Measurements from ENCODE around the gene PAX3.

DNA sequence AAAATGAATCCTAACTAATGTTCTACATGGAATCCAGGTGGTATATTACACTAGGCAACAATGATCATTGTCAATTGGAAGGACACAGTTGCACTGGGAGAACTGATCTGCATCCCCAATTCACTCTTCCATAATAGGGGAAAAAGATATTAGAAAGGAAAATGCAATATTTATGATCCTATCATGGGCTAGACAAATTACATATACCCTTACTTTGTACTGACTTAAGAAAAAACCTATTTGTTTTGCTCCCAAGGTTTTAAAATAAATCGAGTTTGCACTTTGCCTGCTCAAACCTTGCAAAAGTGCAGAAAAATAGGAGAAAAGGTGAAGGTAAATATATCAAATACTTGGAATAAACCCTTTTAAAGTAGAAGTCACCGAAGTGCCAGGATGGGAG lies 11.0 kb upstream of the PAX3 start:
- TF ChIP-seq, protein P1, sequence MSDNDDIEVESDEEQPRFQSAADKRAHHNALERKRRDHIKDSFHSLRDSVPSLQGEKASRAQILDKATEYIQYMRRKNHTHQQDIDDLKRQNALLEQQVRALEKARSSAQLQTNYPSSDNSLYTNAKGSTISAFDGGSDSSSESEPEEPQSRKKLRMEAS (IDR thresholded peaks at IDR 0.05): no peak
- no peak for TF ChIP-seq POLR2AphosphoS5 (IDR thresholded peaks at IDR 0.05; ENCODE audit: low read depth, low read length)
- TF ChIP-seq EZH2 (IDR thresholded peaks at IDR 0.05): no peak
- TF ChIP-seq, protein P2, sequence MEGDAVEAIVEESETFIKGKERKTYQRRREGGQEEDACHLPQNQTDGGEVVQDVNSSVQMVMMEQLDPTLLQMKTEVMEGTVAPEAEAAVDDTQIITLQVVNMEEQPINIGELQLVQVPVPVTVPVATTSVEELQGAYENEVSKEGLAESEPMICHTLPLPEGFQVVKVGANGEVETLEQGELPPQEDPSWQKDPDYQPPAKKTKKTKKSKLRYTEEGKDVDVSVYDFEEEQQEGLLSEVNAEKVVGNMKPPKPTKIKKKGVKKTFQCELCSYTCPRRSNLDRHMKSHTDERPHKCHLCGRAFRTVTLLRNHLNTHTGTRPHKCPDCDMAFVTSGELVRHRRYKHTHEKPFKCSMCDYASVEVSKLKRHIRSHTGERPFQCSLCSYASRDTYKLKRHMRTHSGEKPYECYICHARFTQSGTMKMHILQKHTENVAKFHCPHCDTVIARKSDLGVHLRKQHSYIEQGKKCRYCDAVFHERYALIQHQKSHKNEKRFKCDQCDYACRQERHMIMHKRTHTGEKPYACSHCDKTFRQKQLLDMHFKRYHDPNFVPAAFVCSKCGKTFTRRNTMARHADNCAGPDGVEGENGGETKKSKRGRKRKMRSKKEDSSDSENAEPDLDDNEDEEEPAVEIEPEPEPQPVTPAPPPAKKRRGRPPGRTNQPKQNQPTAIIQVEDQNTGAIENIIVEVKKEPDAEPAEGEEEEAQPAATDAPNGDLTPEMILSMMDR (IDR thresholded peaks at IDR 0.05 in 2 of 3, conservative IDR thresholded peaks at IDR 0.05 in 1 of 3; ENCODE audit: borderline replicate concordance in 1 of 3, insufficient read depth in 1 of 3, low read depth in 2 of 3, low read length in 2 of 3): no peak
- no peak for TF ChIP-seq EZH2phosphoT487 (IDR thresholded peaks at IDR 0.05; ENCODE audit: borderline replicate concordance)
- TF ChIP-seq SIN3A (IDR thresholded peaks at IDR 0.05; ENCODE audit: low read depth): no peak
- no peak for TF ChIP-seq JUND (IDR thresholded peaks at IDR 0.05)
- TF ChIP-seq YY1 (IDR thresholded peaks at IDR 0.05; ENCODE audit: extremely low read depth, insufficient replicate concordance, low read depth, low read length): no peak
- TF ChIP-seq RAD21 (IDR thresholded peaks at IDR 0.05; ENCODE audit: low read depth): no peak
- TF ChIP-seq, protein P3, sequence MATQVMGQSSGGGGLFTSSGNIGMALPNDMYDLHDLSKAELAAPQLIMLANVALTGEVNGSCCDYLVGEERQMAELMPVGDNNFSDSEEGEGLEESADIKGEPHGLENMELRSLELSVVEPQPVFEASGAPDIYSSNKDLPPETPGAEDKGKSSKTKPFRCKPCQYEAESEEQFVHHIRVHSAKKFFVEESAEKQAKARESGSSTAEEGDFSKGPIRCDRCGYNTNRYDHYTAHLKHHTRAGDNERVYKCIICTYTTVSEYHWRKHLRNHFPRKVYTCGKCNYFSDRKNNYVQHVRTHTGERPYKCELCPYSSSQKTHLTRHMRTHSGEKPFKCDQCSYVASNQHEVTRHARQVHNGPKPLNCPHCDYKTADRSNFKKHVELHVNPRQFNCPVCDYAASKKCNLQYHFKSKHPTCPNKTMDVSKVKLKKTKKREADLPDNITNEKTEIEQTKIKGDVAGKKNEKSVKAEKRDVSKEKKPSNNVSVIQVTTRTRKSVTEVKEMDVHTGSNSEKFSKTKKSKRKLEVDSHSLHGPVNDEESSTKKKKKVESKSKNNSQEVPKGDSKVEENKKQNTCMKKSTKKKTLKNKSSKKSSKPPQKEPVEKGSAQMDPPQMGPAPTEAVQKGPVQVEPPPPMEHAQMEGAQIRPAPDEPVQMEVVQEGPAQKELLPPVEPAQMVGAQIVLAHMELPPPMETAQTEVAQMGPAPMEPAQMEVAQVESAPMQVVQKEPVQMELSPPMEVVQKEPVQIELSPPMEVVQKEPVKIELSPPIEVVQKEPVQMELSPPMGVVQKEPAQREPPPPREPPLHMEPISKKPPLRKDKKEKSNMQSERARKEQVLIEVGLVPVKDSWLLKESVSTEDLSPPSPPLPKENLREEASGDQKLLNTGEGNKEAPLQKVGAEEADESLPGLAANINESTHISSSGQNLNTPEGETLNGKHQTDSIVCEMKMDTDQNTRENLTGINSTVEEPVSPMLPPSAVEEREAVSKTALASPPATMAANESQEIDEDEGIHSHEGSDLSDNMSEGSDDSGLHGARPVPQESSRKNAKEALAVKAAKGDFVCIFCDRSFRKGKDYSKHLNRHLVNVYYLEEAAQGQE (IDR thresholded peaks at IDR 0.05; ENCODE audit: low read depth): no peak
- TF ChIP-seq FOSL1 (IDR thresholded peaks at IDR 0.05; ENCODE audit: low read depth): no peak
